ENCODE data around the gene PLA2G4B.

PLA2G4B gene

DNA sequence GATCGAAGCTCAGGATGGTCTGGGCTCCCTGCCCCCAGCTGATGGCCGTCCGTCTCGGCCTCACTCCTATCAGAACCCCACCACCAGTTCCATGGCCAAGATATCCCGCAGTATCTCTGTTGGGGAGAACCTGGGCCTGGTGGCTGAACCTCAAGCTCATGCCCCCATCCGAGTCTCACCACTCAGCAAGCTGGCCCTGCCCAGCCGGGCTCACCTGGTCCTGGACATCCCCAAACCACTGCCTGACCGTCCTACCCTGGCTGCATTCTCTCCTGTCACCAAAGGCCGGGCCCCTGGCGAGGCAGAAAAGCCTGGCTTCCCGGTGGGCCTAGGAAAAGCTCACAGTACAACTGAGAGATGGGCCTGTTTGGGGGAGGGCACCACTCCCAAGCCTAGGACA, 15.1 kb upstream of the PLA2G4B start:
- TF ChIP-seq, protein P1, sequence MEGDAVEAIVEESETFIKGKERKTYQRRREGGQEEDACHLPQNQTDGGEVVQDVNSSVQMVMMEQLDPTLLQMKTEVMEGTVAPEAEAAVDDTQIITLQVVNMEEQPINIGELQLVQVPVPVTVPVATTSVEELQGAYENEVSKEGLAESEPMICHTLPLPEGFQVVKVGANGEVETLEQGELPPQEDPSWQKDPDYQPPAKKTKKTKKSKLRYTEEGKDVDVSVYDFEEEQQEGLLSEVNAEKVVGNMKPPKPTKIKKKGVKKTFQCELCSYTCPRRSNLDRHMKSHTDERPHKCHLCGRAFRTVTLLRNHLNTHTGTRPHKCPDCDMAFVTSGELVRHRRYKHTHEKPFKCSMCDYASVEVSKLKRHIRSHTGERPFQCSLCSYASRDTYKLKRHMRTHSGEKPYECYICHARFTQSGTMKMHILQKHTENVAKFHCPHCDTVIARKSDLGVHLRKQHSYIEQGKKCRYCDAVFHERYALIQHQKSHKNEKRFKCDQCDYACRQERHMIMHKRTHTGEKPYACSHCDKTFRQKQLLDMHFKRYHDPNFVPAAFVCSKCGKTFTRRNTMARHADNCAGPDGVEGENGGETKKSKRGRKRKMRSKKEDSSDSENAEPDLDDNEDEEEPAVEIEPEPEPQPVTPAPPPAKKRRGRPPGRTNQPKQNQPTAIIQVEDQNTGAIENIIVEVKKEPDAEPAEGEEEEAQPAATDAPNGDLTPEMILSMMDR (conservative IDR thresholded peaks at IDR 0.05) = no peak
- no peak overlapping the region for H3K27ac ChIP-seq

DNA sequence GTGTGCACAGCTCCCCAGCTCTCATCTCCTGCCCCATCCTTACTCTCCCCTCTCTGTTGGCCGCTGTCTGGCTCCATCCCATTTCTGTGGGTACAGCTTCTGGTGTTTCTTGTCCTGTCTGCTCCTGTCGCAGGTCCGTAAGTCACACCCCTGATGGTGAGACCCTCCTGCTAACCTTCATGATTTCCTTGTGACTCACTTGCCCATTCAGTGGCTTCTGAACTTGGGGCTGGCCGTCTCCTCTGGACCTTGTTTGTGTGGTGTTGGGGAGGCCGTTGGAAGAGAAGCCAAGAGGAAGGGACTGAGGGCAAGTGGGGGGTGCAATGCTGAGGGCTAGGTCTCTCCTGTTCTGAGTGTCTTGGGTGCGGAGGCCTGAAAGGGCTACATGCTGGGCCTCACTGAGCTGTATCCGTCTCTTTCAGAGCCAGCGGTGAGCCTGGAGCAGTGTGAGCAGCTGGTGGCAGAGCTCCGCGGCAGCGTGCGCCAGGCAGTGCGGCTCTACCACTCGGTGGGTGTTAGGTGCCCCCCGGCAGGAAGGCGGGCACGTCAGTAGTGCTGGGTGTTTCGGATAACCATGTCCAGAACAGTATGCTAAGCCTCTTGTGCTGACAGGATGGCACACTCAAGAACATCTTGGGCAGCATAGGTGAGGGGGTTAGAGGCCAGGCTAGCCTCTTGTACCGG, 14.4 kb upstream of the PLA2G4B start:
- no peak overlapping the region for H3K27ac ChIP-seq
- TF ChIP-seq, protein P1 (conservative IDR thresholded peaks at IDR 0.05) = no peak

DNA sequence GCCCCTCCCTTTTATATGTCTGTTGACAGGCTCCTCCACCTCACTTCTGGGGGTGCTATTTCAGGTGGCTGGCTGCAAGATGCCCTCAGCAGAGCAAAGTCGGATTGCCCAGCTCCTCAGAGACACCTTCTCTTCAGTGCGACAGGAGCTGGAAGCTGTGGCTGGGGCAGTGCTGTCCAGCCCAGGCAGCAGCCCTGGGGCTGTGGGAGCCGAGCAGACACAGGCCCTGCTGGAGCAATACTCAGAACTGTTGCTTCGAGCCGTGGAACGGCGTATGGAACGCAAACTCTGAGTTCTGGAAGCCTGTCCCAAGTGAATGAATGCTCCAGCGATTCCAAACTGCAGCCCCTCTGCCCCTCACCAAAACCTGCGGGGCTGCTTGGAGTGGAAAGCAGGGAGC, 13.5 kb upstream of the PLA2G4B start:
- TF ChIP-seq, protein P1 (conservative IDR thresholded peaks at IDR 0.05) = no peak
- no peak overlapping the region for H3K27ac ChIP-seq

DNA sequence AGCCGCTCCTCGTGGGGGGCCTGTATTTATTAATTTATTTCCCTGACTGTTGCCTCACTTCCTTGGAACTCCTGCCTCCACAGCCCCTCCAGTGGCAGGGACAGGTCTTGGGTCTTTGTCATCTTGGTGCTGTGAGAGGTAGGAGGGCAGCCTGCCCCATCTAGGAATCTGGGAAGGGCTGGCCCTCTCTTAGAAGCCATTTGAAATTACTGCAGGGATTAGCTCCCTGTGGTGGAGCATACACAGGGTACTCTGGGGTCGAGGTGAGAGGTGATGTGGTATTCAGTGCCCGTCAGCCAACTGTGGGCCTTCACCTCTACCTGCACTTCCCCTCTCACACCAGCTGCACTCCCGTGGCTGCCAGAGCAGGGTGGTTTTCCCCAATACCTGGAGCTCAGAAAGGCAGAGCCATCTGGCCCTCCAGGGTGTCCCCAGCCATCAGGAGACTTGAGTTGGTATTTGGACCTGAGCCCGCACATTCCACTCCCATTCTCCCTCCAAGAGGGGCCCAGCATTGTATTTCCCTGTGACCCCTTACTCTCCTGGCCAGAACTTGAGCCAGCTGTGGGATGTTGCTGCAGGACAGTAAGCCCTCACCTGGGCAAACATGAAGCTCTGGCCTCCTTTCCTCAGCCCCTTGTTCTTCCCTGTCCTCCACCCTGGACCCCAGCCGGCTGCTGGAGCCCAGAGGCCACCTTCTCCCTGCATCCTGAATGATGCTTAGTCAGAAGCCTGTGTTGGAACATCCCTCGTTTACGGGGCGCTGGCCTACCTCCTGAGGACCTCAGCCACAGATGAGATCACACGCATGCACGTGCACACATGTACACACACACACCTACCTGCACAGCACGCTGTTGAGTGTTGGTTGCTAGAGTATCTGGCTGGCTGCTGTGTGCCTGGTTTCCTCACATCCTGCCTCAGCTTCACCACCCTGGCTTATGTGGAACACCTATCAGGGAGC, 12.8 kb upstream of the PLA2G4B start:
- TF ChIP-seq, protein P1 (conservative IDR thresholded peaks at IDR 0.05) = no peak
- no peak overlapping the region for H3K27ac ChIP-seq

DNA sequence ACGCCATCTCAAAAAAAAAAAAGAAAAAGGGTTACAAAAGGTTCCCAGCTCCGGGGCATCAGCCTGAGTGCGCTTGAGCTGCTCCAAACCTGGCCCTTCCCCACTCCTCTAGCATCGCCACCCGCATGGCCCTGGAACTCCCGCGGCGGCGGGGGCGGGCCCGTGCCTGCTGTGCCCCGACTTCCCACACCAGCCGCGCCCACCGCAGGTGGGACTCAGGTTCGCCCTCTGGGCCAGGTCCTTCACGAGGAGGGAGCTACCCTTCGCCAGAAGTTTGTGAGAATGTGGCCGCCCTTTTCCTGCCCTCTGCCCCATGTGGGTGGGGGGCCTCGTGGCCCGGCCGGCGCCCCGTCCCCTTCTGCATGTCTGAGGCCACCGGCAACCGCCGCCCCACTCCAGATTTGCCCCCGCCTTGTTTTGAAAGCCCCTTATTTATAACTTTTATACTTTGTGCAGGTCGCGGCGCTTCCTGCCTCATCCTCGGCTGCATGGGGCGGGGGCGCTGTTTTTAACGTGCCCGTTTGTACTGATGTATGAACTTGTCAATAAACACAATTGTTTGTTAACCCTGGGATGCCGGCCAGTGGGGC, 11.3 kb upstream of the PLA2G4B start:
- peak overlapping the region; percentile 94 for H3K27ac ChIP-seq

DNA sequence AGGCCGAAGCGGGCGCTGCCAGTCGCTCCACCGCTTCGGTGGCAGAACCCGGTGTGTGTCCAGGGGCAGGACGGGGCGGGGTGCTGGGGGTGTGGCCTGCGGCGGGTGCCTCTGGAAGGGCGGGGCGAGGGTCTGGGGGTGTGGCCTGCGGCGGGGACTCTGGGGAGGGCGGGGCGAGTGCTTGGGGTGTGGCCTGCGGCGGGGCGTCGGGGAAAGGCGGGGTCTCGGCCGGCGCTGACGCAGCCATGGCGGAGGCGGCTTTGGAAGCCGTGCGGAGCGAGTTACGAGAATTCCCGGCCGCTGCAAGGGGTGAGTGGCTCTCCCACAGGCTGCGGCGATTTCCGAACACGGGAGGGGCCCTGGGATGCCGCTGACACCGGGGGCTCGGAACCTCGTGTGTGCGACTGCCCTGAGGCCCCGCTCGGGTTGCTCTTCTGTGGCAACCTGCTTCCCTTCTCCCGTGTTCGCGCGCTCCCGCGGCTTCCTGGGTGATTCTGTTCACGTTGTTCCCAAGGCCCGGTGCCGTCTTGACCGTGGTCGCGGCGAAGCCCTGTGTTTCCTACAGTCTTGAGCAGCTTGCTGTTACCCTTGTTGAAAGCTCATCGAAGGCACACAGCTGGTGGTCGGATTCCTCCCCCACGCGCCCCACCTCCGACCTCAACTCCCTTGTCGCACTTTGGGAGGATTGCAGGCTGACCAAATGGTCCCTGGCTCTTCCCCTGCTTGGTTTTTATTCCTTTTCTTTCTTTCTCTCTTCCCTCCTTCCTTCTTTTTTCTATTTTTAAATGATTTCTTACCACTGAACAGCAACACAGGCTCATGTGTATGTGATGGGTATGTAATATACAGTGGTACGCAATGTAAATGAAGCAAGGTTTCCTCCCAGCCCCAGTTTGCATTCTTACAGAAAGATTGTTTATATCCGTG, 10.5 kb upstream of the PLA2G4B start, which contains the start of gene JMJD7:
TSS of gene JMJD7 (plus strand) at position 213 of the 927 bp plus-strand sequence. CDS start at position 246, 33 bp downstream.
- peak within 1 kb of the TSS; percentile 94 for H3K27ac ChIP-seq

More for the DNA sequence above, 11.3 kb upstream of the PLA2G4B start:
- TF ChIP-seq, protein P1 (conservative IDR thresholded peaks at IDR 0.05) = no peak; the same call in 1 of the 2 replicates

More for the DNA sequence above, 10.5 kb upstream of the PLA2G4B start, which contains the start of gene JMJD7:
- TF ChIP-seq, protein P1 (conservative IDR thresholded peaks at IDR 0.05) = no peak
